GM18519 (cell line): ENCODE measurements around the gene NOXO1.

ENCODE experiments used
- ATAC-seq: cut with Tn5 transposase; IDR thresholded peaks from one replicate; pipeline ENCODE4 v1.9.1; 2021; ENCODE audit warnings: mild to moderate bottlenecking, moderate library complexity; ENCODE audit not compliant: unreplicated experiment, low FRiP score

NOXO1 gene

DNA sequence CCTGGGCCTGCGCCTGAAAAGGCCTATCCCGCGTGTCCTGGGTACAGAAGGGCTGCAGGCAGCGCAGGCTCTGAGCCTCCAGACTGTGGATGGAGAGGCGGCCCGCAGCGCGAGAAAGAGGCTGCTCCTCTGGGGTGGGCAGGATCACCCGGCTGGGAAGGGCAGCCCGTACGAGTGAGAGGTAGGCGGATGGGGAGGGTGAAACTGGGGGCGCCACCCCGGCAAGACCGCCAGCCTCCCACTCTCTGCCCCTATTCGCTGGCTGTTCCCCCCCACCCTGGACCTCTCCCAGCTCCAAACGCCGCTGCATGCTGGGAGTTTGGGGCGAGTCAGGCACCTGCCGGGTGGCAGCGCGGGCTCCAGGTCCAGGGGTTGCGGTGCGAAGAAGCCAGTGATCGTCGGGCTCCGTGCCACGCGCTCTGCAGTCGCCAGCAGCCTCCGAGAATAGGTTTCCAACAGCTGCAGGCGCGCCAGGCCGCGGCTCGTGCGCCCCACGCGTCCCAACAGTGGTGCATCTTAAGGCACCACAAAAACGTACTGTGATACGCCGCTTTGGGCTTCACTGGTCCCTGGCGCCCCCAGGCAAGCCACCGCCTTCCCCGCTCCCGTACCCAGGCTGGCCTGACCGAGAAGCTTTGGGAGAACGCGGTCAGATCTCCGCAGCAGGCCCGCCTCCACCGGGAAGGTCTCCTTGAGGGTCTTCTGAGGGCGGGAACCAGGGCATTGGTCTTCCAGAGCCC is 1.1 kb downstream of the NOXO1 start:
- no peak for ATAC-seq

DNA sequence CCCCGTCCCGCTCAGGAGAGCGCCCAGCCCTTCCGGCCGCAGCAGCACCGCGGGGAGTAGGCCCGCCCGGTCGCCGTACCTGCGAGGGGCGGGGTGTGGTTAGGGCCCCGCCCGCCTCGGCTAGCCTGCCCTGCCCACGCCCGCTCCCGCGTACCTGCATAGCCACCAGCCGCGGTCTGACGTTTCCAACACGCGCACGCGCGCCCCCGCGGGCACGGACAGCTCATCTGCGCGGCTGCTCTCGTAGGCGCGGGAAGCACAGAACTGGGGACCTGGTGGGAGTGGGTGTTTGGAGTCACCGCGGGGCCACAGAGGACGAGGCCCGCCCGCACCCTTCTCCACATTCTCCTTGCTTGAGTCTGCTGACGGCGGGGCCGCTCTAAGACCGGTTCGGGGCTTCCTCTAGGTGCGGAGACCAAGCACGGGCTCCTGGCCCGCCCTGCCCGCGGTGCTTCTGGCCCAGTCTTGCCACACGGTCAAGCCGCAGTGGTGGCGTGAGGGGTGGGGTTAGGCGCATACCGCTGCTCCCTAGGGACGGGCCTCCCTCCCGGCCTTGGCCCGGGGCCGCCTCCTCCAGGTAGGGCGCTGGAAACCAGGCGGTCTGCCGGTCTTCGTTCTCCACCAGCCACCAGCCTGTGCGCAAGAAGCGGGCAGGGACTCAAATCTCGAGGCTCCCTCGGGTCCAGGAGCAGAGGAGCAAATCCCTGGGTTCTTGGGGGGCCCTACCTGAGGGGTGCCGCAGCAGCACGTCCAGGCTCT is 1.8 kb downstream of the NOXO1 start:
- ATAC-seq: no peak

DNA sequence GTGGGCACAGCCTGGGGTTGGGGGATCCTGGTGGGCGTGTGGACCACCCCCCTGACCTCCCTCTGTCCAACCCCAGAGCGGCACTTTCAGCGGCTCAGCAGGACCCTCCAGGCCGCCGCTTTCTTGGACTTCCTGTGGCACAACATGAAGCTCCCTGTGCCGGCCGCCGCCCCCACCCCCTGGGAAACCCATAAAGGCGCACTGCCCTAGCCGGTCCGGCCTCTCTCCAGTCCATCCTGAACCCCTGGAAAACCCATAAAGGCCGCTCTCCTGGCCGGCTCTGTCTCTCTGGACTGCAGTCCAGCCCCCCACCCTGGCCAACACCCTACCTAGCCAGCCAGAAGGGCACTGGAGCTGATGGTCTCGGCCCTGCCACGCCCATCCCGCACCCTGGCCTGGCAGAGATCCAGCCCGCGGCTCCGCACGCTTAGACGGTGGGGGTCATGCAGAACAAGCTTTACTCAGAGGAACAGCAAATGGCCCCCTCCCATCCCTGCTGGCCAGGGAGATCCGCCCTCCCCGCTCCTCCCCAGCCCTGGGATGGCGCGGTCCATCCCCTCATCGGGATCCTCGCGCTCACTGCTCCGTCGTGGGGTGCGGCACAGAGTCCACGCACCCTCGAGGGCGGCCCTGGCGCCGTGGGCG is 2.7 kb downstream of the NOXO1 start:
- no peak for ATAC-seq

DNA sequence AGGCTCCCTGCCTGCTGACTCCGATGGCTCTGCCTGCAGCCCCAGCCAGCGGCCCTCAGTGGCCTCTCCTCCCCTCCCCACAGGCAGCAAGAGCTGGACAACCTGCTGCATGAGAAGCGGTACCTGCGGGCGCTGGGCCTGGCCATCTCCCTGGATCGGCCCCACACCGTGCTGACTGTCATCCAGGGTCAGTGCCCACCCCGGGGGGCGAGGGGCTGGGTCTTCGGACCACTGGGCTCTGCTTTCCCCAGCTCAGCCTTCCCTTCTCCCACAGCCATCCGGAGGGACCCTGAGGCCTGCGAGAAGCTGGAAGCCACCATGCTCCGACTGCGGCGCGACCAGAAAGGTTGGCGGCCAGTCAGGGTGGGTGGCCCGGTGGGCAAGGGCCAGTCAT is 3.4 kb downstream of the NOXO1 start:
- ATAC-seq: no peak

DNA sequence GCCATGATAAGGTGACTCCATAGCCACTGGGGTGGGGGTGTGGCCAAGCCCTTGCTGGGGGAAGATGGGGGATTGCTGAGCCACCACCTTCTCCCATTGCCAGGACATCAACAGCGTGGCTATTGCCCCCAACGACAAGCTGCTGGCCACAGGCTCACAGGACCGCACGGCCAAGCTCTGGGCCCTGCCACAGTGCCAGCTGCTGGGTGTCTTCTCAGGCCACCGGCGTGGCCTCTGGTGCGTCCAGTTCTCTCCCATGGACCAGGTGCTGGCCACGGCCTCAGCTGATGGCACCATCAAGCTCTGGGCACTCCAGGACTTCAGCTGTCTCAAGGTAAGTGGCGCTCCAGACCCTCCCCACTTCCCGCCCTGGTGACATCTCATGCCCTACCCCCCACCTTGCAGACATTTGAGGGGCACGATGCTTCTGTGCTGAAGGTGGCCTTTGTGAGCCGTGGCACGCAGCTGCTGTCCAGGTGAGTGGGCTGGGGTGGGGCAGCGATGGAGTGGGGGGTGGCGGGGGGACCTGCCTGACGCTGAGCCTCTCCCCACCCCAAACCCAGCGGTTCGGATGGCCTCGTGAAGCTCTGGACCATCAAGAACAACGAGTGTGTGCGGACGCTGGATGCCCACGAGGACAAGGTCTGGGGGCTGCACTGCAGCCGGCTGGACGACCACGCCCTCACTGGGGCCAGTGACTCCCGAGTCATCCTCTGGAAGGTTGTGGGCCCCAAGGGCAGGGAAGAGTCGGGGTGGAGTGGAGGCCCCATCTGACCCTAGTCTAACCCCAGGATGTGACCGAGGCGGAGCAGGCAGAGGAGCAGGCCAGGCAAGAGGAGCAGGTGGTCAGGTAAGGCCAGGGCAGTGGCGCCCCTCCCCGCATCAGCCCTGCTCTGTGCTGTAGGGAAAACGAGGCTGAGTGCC is 4.1 kb downstream of the NOXO1 start:
- ATAC-seq: no peak

DNA sequence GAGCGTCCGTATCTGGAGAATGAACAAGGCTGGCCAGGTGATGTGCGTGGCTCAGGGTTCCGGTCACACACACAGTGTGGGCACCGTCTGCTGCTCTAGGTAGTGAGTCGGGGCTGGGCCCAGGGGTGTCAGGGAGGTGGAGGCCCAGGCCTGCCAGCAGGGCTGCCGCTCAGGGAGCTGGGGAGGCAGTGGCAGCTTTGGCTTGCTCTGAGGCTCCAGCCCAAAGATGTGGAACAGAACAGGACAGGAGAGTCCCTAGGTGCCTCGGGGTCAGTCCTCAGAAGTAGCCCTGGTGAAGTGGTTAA is 5.1 kb downstream of the NOXO1 start:
- ATAC-seq: no peak

DNA sequence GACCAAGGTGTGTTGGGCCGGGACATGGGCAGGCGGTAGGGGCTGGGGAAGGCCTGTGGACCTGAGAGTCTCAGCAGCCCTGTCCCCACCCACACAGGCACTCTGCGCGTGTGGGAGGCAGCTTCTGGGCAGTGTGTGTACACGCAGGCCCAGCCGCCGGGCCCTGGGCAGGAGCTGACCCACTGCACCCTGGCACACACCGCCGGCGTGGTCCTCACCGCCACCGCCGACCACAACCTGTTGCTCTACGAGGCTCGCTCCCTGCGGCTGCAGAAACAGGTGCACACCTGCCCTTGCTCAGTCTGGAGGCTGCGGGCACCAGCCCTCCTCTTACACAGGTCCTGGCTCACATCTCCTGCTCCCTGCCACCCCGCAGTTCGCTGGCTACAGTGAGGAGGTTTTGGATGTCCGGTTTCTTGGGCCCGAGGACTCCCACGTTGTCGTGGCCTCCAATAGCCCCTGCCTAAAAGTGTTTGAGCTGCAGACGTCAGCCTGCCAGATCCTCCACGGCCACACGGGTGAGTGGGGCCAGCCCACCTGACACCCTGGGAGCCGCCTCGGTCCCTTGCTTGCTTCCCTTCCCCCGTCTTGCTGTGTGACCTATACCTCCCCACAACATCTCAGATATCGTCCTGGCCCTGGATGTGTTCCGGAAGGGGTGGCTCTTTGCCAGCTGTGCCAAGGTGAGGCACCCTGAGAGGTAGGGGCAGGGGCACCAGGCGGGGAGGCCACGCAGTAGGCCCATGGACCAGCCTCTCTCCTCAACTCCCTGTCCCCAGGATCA is 5.6 kb downstream of the NOXO1 start:
- ATAC-seq: no peak

DNA sequence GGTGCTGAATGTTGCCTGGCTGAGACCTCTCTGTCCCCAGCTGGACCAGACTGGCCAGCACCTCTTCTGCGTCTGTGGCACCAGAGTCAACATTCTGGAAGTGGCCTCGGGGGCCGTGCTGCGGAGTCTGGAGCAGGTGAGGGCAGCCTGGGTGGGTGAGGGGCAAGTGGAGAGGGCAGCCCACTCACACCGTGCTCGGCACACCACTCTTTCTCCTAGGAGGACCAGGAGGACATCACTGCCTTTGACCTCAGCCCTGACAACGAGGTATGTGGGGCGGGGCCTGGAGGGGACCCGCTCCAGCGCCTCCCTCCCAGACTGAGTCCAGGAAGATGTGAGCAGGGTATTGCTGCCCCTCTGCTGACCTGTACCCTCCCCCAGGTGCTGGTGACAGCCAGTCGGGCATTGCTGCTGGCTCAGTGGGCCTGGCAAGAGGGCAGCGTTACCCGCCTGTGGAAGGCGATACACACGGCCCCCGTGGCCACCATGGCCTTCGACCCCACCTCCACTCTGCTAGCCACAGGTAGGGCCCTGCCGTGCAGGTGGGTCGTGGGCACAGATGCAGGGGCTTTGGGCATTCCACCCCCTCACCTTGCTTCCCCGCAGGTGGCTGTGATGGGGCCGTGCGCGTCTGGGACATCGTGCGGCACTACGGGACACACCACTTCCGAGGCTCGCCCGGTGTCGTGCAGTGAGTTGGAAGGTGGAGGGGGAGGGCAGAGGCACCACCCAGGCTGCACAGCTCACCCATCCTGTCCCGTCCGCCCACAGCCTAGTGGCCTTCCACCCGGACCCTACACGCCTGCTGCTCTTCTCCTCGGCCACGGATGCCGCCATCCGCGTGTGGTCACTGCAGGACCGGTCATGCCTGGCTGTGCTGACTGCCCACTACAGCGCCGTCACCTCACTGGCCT is 6.9 kb downstream of the NOXO1 start:
- no peak for ATAC-seq

DNA sequence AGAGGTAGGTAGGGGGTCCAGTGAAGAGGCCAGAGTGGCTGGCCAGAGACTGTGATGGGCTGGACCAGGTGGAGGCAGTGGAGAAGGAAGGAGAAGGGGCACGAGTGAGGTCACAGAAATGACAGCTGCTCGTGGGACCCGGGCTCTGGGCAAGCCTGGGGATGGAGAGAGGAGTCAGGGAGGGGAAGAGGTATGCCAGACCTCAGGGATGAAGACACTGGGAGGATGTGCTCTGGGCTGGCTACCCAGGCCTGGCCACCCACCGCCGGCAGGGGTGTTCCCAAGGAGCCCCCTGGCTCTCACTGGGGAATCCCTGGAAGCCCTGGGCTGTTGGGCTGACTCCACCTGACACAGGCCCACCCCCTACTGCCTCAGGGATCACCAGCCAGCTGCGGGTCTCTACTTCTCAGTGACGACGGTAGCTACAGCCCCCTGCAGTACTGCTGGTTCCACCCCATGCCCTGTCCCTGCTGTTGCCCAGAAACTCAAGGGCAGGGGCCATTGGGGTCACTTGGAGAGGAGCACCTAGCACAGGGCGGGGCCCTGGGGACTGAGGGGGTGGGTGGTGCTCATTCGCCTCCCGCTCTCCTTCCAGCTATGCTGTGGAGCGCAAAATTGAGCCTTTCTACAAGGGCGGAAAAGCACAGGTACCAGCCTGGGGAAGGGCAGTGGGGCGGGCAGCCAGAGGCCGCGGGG is 7.7 kb downstream of the NOXO1 start:
- ATAC-seq: no peak

DNA sequence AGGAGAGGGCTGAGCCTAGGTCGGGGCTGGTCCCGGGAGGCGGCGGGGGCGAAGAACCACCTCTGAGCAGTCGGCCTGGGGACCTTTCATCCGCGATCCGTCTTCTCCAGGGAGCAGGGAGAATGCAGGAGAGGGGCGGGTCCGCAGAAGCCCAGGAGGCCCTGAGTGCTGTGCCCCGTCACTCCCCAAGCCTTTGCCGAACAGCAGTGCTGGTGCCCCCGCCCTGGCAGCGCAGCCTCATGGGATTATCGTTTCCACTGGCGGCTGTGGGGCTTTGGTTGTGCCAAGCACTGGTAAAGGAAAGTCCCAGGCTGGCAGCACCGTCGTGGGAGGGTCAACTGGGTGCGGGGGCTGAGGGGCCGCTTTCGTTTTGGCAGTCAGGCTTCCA is 8.8 kb downstream of the NOXO1 start:
- no peak for ATAC-seq

DNA sequence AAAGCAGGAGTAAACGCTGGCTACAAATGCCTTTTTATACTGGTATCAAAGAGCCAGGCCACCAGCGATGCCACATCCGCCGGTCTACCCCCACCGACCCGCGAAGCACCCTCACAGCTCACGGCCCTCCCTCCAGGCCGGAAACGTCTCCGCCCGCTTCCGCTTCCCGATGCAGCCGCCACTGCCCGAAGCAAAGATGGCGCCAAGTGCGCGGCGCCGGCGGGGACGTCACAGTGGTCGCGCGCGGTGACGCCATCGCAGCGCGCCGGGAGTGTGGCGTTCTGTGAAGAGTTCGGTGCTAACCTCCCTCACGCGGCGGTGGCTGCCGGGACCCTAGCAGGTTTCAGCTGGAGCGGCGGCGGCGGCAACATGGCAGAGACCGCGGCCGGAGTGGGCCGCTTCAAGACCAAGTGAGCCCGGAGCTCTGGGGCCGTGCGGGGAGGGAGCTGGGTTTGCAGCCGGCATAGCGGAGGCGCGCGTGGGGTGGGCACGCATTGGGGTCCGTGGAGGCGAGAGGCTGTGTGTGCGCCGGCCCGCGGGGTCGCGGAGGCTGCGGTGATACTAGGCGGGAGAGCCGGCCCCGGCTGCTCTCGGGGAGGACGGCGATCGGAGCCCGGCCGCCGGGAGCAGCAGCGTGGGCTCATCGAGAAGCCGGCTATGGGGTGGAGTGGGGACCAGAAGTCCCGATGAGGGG is 9.3 kb downstream of the NOXO1 start, which contains the start of gene TBL3:
Gene TBL3 (plus strand): TSS at position 258 of the 694 bp plus-strand sequence. CDS start 112 bp downstream, at position 370.
- peak; percentile 54 for ATAC-seq

DNA sequence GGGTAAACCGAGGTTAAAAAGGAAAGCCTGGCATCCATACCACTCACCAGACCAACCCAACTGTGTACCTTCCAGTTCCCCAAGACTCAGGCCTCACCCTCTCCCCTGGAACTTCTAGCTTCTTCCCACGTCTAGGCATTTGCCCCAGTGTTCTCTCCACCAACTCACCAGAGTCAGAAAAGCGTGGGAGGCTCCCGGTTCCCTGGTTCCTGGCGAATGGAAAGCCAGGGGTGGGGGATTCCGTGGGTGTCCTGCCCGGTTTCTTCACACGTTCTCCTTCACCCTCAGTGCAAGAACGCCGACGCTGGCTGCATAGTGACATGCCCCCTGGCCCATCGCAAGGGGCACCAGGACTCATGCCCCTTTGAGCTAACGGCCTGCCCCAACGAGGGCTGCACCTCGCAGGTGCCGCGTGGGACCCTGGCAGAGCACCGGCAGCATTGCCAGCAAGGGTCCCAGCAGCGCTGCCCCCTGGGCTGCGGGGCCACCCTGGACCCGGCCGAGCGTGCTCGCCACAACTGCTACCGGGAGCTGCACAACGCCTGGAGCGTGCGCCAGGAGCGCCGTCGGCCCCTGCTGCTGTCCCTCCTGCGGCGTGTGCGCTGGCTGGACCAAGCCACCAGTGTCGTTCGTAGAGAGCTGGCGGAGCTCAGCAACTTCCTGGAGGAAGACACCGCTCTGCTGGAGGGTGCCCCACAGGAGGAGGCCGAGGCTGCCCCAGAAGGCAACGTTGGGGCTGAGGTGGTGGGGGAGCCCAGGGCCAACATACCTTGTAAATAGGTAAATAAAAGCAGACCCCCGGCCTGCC is 12.9 kb downstream of the NOXO1 start:
- ATAC-seq: no peak

DNA sequence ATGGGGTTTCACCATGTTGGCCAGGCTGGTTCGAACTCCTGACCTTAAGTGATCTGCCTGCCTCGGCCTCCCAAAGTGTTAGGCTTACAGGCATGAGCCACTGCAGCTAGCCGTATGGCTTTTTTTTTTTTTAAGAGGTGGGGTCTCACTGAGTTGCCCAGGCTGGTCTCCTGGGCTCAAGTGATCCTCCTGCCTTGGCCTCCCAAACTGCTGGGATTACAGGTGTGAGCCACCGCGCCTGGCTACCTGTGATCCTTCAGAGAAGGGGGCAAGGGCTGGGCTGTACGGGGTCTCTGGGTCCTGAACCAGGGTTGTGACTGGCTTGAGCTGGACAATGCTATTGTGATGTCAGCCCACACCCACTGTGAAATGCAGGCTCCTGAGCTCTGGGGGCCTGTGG is 14.8 kb downstream of the NOXO1 start, which contains the start of gene RNF151:
Gene RNF151 (plus strand): TSS at position 397 of the 400 bp plus-strand sequence. CDS start 26 bp downstream, outside the sequence.
- no peak for ATAC-seq

DNA sequence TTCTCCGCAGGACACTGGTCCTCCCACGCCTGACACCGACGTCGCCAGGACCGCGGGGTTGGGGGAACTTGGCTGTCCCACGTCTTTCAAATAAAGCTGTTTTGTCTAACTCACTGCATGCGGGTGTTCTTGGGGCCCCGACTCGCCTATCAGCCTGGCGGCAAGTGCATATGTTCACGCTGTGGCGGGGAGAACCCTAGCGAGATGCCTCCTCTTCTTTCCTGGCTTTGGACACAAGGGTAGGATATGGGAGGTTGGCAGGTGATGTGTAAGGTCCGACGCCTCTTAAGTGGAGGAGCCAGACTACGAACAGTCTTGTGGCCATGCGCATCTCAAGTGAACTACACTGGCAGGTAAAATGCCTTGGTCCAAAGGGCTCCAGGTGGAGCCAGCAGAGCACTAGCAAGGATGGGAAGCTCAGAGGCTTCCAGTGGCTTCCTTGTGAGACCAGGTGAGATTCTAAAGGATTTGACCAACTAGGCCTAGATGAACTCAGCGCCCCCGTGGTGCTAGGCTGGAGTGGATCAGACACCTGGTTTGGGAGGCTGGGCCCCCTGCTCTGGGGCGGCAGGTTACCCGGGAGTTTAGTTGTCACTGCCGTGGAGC is 15.8 kb downstream of the NOXO1 start:
- no peak for ATAC-seq

DNA sequence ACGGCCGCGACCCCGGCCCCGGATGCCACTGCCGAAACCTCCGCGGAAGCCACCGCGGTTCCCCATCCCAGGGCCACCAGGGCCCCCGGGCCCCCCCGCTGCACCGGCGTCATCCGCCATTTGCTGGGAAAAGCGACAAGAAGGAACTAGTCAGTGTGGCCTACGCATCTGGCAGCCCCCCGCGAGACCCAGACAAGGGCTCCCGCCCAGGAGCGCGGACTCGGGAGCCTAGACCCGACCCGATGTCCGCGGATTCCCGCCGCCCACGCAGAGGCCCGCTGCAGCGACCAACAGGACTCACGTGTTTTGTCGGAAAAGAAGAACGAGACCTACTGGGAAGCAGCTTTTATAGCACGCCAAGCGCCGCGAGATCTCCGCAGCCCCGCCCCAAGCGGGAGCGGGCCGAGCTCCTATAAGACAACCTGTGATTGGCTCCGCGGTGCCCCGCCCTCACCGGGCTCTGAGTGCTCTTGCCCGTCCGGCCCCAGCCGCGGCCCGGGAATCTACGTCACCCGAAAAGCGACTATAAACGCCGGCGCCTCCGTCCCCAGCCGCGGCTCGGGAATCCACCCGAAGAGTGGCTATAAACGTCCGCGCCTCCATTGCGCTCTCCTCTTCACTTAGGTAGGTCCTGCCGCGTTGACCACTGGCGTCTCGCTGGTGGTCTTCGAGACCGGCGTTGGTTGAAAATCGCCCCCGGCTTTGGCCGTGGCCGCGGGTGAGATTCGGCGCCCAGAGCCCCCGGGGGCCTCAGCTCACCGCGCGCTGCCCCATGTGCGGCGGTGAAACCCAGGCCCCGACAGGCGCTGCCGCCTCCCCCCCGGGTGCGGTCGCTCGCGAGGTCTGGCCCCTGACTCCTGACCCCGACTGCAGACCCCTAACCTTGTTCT is 16.5 kb downstream of the NOXO1 start, which contains the start of gene RPS2:
Gene RPS2 (minus strand): TSS at position 321 of the 890 bp plus-strand sequence. CDS start 201 bp downstream, at position 120.
- ATAC-seq: peak; percentile 61
